Measurements from ENCODE around the gene DUOX1.

Gene DUOX1

GRCh38 chr15:45106002-45106790, 23.6 kb upstream of the DUOX1 start:
- ATAC-seq (no peak), DNase-seq (no peak)

GRCh38 chr15:45107941-45108630, 21.7 kb upstream of the DUOX1 start:
- DNase-seq (no peak), ATAC-seq (no peak)

- DNase-seq, result no peak
- ATAC-seq, result no peak
Measured at GRCh38 chr15:45110256-45110820, 19.5 kb upstream of the DUOX1 start.

- no peak for ATAC-seq
- DNase-seq, result no peak
Measured at GRCh38 chr15:45111390-45112142, 18.2 kb upstream of the DUOX1 start.

- no peak for ATAC-seq
- DNase-seq, result no peak
Measured at GRCh38 chr15:45112143-45112590, 17.6 kb upstream of the DUOX1 start.

GRCh38 chr15:45112591-45113379, 17.0 kb upstream of the DUOX1 start:
- DNase-seq (no peak), ATAC-seq (no peak)

- no peak for ATAC-seq
- DNase-seq, result no peak
Measured at GRCh38 chr15:45113380-45113990, 16.3 kb upstream of the DUOX1 start.

GRCh38 chr15:45114076-45114750, 15.6 kb upstream of the DUOX1 start, which contains the start of the genes DUOX2 and DUOXA2:
Gene DUOX2 (minus strand): TSS chr15:45114172. CDS start chr15:45113411, 761 bp downstream.
Gene DUOXA2 (plus strand): TSS chr15:45114326. CDS start chr15:45114606, 280 bp downstream.
- DNase-seq (no peak), ATAC-seq (no peak)

GRCh38 chr15:45114751-45115085, 15.1 kb upstream of the DUOX1 start:
- ATAC-seq (no peak), DNase-seq (no peak)

- no peak for DNase-seq
- ATAC-seq, result no peak
Measured at GRCh38 chr15:45115312-45115820, 14.4 kb upstream of the DUOX1 start.

- DNase-seq (no peak), ATAC-seq (no peak)
Measured at GRCh38 chr15:45116006-45116481, 13.8 kb upstream of the DUOX1 start.

- no peak for ATAC-seq
- DNase-seq, result no peak
Measured at GRCh38 chr15:45116482-45117307, 13.1 kb upstream of the DUOX1 start.

- ATAC-seq, result peak; percentile 12
- no peak for DNase-seq
Measured at GRCh38 chr15:45117308-45118130, 12.3 kb upstream of the DUOX1 start.

- DNase-seq (peak; percentile 88), ATAC-seq (peak; percentile 97)
Measured at GRCh38 chr15:45118131-45118588, 11.6 kb upstream of the DUOX1 start.

GRCh38 chr15:45118996-45119395, 10.8 kb upstream of the DUOX1 start:
- ATAC-seq (no peak), DNase-seq (no peak)

GRCh38 chr15:45120081-45120972, 9.5 kb upstream of the DUOX1 start:
- DNase-seq (no peak), ATAC-seq (no peak)

- ATAC-seq, result no peak
- no peak for DNase-seq
Measured at GRCh38 chr15:45121020-45121419, 8.8 kb upstream of the DUOX1 start.
